Naive thymus-derived CD4-positive, alpha-beta T cell (primary cell): ENCODE measurements around the gene ZNF507. TPM values are rescaled to one million over a fixed set of nuclear protein-coding genes. Genes with fewer than 3 reads are reported as not detected.
A peak's percentile ranks its signal among the peaks of the same experiment; 100 is the strongest.

Experiments
- ATAC-seq: fragments of 150-1000 bp; cut with Tn5 transposase; 2 replicates; pipeline ENCODE4 v1.10.0; 2021; ENCODE audit warnings: mild to moderate bottlenecking, moderate library complexity
- CTCF ChIA-PET: fragments of 350-600 bp; sonication (Branson Sonifier 250); formaldehyde crosslinking; loops from one replicate; lab custom pipeline; 2021; ENCODE audit warnings: antibody characterized with exemption; lab: Charles Lee
- POLR2A ChIA-PET: fragments of 350-600 bp; sonication (Branson Sonifier 250); formaldehyde crosslinking; loops from one replicate; lab custom pipeline; 2021; ENCODE audit warnings: antibody characterized with exemption, inconsistent platforms; lab: Charles Lee
- DNase-seq, 9 donors: peaks; one replicate each; pipeline versions ENCODE4 v3.0.0 to v3.0.0-alpha.2; 2020 to 2022; ENCODE audit warnings: mixed read lengths in 1 of 9
- H3K27ac ChIP-seq: one replicate; pipeline ENCODE4 v1.7.0; 2013; ENCODE audit warnings: mild to moderate bottlenecking, low read depth, low read length, moderate library complexity
- H3K27me3 ChIP-seq, 2 donors: one replicate each; pipeline ENCODE4 v1.7.0; 2013; ENCODE audit warnings: low read length in 2 of 2, mild to moderate bottlenecking in 2 of 2, moderate library complexity in 2 of 2; ENCODE audit not compliant: control insufficient read depth in 2 of 2, insufficient read depth in 2 of 2
- H3K36me3 ChIP-seq, 3 experiments: 1 replicate in 2 of 3; 2 replicates in 1 of 3; pipeline ENCODE4 v1.7.0; 2013; ENCODE audit warnings: low read length in 3 of 3, mild to moderate bottlenecking in 3 of 3, moderate library complexity in 1 of 3; ENCODE audit not compliant: insufficient read depth in 3 of 3, control insufficient read depth in 2 of 3
- H3K4me1 ChIP-seq, 2 donors: one replicate each; pipeline ENCODE4 v1.7.0; 2013; ENCODE audit warnings: low read length in 2 of 2, mild to moderate bottlenecking in 2 of 2, moderate library complexity in 1 of 2; ENCODE audit not compliant: control insufficient read depth in 2 of 2, insufficient read depth in 2 of 2
- H3K4me3 ChIP-seq: 2 replicates; pipeline ENCODE4 v1.7.0; 2013; ENCODE audit warnings: mild to moderate bottlenecking, low read length
- H3K9me3 ChIP-seq, 3 experiments: 1 replicate in 2 of 3; 2 replicates in 1 of 3; pipeline ENCODE4 v1.7.0; 2013; ENCODE audit warnings: low read length in 3 of 3; ENCODE audit not compliant: control insufficient read depth in 2 of 3
- H3K27ac Mint-ChIP-seq, 9 donors: one replicate each; pipeline ENCODE4 v1.8.0; 2020 to 2022; ENCODE audit warnings: mixed read lengths in 9 of 9, mild to moderate bottlenecking in 8 of 9, moderate library complexity in 5 of 9, inconsistent platforms in 2 of 9
- H3K27me3 Mint-ChIP-seq, 5 donors: one replicate each; pipeline ENCODE4 v1.8.0; 2021 to 2022; ENCODE audit warnings: mixed read lengths in 5 of 5, mild to moderate bottlenecking in 1 of 5
- H3K36me3 Mint-ChIP-seq, 5 donors: one replicate each; pipeline ENCODE4 v1.8.0; 2020 to 2022; ENCODE audit warnings: mixed read lengths in 5 of 5, mild to moderate bottlenecking in 3 of 5, inconsistent platforms in 1 of 5
- H3K4me1 Mint-ChIP-seq, 7 donors: one replicate each; pipeline ENCODE4 v1.8.0; 2020 to 2022; ENCODE audit warnings: mixed read lengths in 7 of 7, mild to moderate bottlenecking in 3 of 7, inconsistent platforms in 1 of 7
- H3K4me3 Mint-ChIP-seq, 10 donors: one replicate each; pipeline ENCODE4 v1.8.0; 2020 to 2022; ENCODE audit warnings: mild to moderate bottlenecking in 10 of 10, mixed read lengths in 10 of 10, moderate library complexity in 6 of 10, inconsistent platforms in 2 of 10
- H3K9me3 Mint-ChIP-seq, 11 donors: one replicate each; pipeline ENCODE4 v1.8.0; 2020 to 2022; ENCODE audit warnings: mixed read lengths in 11 of 11, mild to moderate bottlenecking in 4 of 11, inconsistent platforms in 1 of 11, moderate library complexity in 1 of 11
- intact Hi-C, 2 donors: fragments of 100-400 bp; cut with micrococcal nuclease; formaldehyde crosslinking; loops; one replicate each; pipeline ENCODE4 v1.15.1; 2023
- polyA plus RNA-seq, 2 donors: library from polyadenylated mRNA; unstranded; fragments of 300-500 nt; fragmentation: Illumina TruSeq; gene quantifications; one replicate each; pipeline ENCODE4 v1.2.3, GENCODE V29; 2021
- total RNA-seq, 6 experiments: library from RNA in 5 of 6; stranded (reverse) in 5 of 6; gene quantifications; 1 replicate in 5 of 6; 2 replicates in 1 of 6; pipeline ENCODE4 v1.2.3 and lab custom pipeline; 2021 to 2026

ZNF507 gene
- total and polyA plus RNA-seq, 7 experiments from 2014 or later = 11.2 to 46.3 (median 30.1) TPM

DNA sequence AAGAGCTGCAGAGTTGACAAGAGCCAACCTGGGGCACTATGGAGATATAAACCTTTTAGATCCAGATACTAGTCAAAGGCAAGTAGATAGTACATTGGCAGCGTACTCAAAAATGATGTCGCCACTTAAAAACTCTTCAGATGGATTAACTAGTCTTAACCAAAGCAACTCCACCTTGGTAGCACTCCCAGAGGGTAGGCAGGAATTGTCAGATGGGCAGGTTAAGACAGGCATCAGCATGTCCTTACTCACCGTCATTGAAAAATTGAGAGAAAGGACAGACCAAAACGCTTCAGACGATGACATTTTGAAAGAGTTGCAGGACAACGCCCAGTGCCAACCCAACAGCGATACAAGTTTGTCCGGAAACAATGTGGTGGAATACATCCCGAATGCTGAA lies 8.9 kb downstream of the ZNF507 start:
- POLR2A ChIA-PET = no interaction called here
- Mint-ChIP-seq H3K36me3 (peaks cover 23 to 89% (median 60%) of the 10 kb centered on the region in 5 donors), H3K4me3 (peak overlapping the region in 1 of 10 donors; percentile 12), H3K4me1 (peaks cover 24 to 92% (median 74%) of the 10 kb centered on the region in 7 donors), H3K9me3 (peaks cover 0 to 3% (median 0%) of the 10 kb centered on the region in 11 donors), H3K27ac (peak overlapping the region in 1 of 9 donors; percentile 25), H3K27me3 (peaks cover 0 to 3% (median 0%) of the 10 kb centered on the region in 5 donors)
- peaks cover 25 to 76% (median 40%) of the 10 kb centered on the region in 3 experiments for H3K36me3 ChIP-seq
- DNase-seq (no peak), ATAC-seq (no peak)
- no peak overlapping the region for H3K4me3 ChIP-seq
- no peak overlapping the region for H3K27ac ChIP-seq
- no peaks in the 10 kb centered on the region for H3K9me3 ChIP-seq
- intact Hi-C loops = no loop called here
- CTCF ChIA-PET = no interaction called here
- no peaks in the 10 kb centered on the region for H3K27me3 ChIP-seq
- peaks cover 13 to 14% of the 10 kb centered on the region in 2 donors for H3K4me1 ChIP-seq

DNA sequence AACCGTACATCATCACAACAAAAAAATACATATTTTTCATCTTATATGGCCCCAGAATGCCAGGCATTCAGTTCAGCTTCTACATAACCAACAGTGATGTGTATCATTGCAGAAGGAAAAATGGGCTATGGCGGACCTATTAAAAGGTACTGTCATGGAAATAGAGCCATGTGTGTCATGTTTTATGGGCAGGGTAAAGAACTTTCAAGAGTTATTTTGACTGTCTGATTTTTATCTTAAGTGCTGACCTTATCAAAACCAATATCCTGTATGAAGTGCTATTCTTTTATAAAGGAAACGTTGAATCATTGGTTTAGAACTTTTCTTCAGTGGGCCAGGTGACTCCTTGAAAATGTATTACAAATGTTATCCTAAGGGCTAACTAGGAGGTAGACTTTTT lies 9.9 kb downstream of the ZNF507 start:
- intact Hi-C loops = no loop called here
- ChIA-PET CTCF (no interaction called here), POLR2A (interaction anchor here (0.6 to 1.3 kb wide), 3 partner anchors 10 to 721 kb away, joined by 3 read pairs; partner anchors contain the start of gene ZNF507)
- H3K4me3 ChIP-seq = no peak overlapping the region
- H3K36me3 ChIP-seq = peaks cover 30 to 78% (median 40%) of the 10 kb centered on the region in 3 experiments
- no peak for ATAC-seq
- no peaks in the 10 kb centered on the region for H3K27me3 Mint-ChIP-seq
- peaks cover 7 to 8% of the 10 kb centered on the region in 2 donors for H3K4me1 ChIP-seq
- H3K36me3 Mint-ChIP-seq = peaks cover 22 to 85% (median 51%) of the 10 kb centered on the region in 5 donors
- no peaks in the 10 kb centered on the region for H3K9me3 ChIP-seq
- H3K27ac Mint-ChIP-seq = peak overlapping the region in 1 of 9 donors; percentile 19
- no peak for DNase-seq
- no peaks in the 10 kb centered on the region for H3K27me3 ChIP-seq
- no peak overlapping the region for H3K27ac ChIP-seq
- H3K9me3 Mint-ChIP-seq = peaks cover 0 to 3% (median 0%) of the 10 kb centered on the region in 11 donors
- peaks cover 14 to 90% (median 67%) of the 10 kb centered on the region in 7 donors for H3K4me1 Mint-ChIP-seq
- peak overlapping the region in 4 of 10 donors; percentile 21 to 32 (median 26) for H3K4me3 Mint-ChIP-seq

DNA sequence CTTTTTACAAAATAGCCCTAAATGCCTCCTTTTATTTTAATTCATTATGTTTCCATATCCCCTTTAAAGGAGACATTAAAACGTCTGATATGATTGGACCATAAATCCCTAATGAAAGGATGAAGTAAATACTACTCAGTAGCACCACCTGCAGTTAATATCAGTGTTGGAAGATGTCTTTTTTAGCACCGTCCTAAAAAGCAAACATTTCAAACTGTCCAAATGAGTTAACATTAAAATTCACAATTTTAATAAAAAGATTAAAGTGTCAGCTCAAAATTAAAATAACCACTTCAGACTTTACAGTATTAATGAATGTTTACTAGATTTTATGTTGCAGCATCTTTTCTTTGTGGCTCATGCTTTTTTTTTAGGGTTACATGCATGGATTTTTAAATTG lies 12.3 kb downstream of the ZNF507 start:
- H3K27ac ChIP-seq = no peak overlapping the region
- no peaks in the 10 kb centered on the region for H3K4me1 ChIP-seq
- DNase-seq (no peak), ATAC-seq (no peak)
- H3K27me3 Mint-ChIP-seq = no peaks in the 10 kb centered on the region
- H3K27ac Mint-ChIP-seq = peak overlapping the region in 1 of 9 donors; percentile 62
- H3K36me3 ChIP-seq = peaks cover 31 to 86% (median 48%) of the 10 kb centered on the region in 3 experiments
- H3K9me3 Mint-ChIP-seq = peaks cover 0 to 3% (median 0%) of the 10 kb centered on the region in 11 donors
- no peaks in the 10 kb centered on the region for H3K27me3 ChIP-seq
- H3K4me1 Mint-ChIP-seq = peaks cover 10 to 85% (median 63%) of the 10 kb centered on the region in 7 donors
- intact Hi-C loops = no loop called here
- ChIA-PET POLR2A (interaction anchor here (1.0 kb wide), 1 partner anchor 12 kb away, joined by 3 read pairs; the partner anchor contains the start of gene ZNF507), CTCF (interaction anchor here (0.7 to 1.6 kb wide), 3 partner anchors 18 to 420 kb away, joined by 3 to 6 read pairs (median 3); no protein-coding TSS in a partner anchor)
- no peak overlapping the region for H3K4me3 ChIP-seq
- H3K4me3 Mint-ChIP-seq = no peak overlapping the region
- H3K36me3 Mint-ChIP-seq = peaks cover 22 to 80% (median 43%) of the 10 kb centered on the region in 5 donors
- no peaks in the 10 kb centered on the region for H3K9me3 ChIP-seq

DNA sequence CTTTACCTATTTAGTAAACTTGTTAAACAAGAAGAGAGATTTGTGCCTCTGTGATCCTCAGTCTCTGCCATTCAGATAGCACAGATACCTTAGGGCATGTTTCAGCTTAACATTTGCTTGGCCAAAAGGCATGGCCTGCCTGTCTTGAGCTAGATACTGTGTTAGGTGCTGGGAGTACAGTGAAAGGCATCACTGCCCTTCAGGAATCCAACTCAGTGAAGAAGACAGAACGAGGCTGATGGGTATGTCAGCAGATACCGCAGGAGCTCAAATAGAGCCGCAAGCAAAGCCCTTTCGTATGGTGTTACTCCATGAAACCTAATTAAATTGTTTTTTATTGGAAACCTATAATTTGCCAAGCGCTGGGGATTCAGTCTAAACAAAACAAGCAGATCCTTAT lies 12.9 kb downstream of the ZNF507 start:
- Histone ChIP-seq H3K9me3 (no peaks in the 10 kb centered on the region), H3K4me3 (no peak overlapping the region), H3K4me1 (no peaks in the 10 kb centered on the region), H3K27ac (no peak overlapping the region), H3K36me3 (peaks cover 33 to 86% (median 48%) of the 10 kb centered on the region in 3 experiments), H3K27me3 (no peaks in the 10 kb centered on the region)
- intact Hi-C loops = no loop called here
- ChIA-PET POLR2A (interaction anchor here (1.0 kb wide), 1 partner anchor 12 kb away, joined by 3 read pairs; the partner anchor contains the start of gene ZNF507), CTCF (interaction anchor here (0.8 kb wide), 1 partner anchor 242 kb away, joined by 3 read pairs; no protein-coding TSS in a partner anchor)
- DNase-seq (no peak), ATAC-seq (no peak)
- Mint-ChIP-seq H3K4me1 (peaks cover 14 to 84% (median 63%) of the 10 kb centered on the region in 7 donors), H3K27ac (no peak overlapping the region), H3K4me3 (no peak overlapping the region), H3K36me3 (peaks cover 22 to 79% (median 41%) of the 10 kb centered on the region in 5 donors), H3K9me3 (peaks cover 0 to 3% (median 0%) of the 10 kb centered on the region in 11 donors), H3K27me3 (no peaks in the 10 kb centered on the region)

DNA sequence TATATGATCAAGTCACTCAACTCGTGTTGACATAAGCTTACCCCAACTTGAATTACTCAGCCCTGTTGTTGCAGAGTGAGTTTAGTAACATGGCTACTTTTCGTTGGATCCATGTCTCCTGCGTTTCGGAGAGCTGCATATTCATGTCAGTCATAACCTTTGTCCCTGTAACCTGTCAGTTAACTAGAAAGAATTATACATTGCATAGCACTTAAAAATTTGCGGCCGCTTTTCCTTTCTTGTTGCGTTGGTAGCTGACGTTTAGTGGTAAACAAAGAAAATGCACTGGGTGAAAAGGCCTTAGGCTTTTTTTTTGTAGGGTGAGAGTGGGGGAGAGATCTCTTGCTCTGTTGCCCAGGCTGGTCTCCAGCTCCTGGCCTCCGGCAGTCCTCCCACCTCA lies 14.2 kb downstream of the ZNF507 start:
- H3K4me3 ChIP-seq = no peak overlapping the region
- intact Hi-C loops = no loop called here
- peaks cover 10 to 85% (median 63%) of the 10 kb centered on the region in 7 donors for H3K4me1 Mint-ChIP-seq
- peak overlapping the region in 1 of 10 donors; percentile 13 for H3K4me3 Mint-ChIP-seq
- no peak overlapping the region for H3K27ac Mint-ChIP-seq
- H3K36me3 Mint-ChIP-seq = peaks cover 15 to 79% (median 36%) of the 10 kb centered on the region in 5 donors
- no peaks in the 10 kb centered on the region for H3K27me3 ChIP-seq
- ATAC-seq = no peak
- H3K4me1 ChIP-seq = no peaks in the 10 kb centered on the region
- POLR2A ChIA-PET = no interaction called here
- DNase-seq = no peak
- no peaks in the 10 kb centered on the region for H3K9me3 ChIP-seq
- no peaks in the 10 kb centered on the region for H3K9me3 Mint-ChIP-seq
- peaks cover 21 to 82% (median 47%) of the 10 kb centered on the region in 3 experiments for H3K36me3 ChIP-seq
- CTCF ChIA-PET = interaction anchor here (0.6 kb wide), 1 partner anchor 283 kb away, joined by 3 read pairs; no protein-coding TSS in a partner anchor
- H3K27ac ChIP-seq = no peak overlapping the region
- no peaks in the 10 kb centered on the region for H3K27me3 Mint-ChIP-seq

DNA sequence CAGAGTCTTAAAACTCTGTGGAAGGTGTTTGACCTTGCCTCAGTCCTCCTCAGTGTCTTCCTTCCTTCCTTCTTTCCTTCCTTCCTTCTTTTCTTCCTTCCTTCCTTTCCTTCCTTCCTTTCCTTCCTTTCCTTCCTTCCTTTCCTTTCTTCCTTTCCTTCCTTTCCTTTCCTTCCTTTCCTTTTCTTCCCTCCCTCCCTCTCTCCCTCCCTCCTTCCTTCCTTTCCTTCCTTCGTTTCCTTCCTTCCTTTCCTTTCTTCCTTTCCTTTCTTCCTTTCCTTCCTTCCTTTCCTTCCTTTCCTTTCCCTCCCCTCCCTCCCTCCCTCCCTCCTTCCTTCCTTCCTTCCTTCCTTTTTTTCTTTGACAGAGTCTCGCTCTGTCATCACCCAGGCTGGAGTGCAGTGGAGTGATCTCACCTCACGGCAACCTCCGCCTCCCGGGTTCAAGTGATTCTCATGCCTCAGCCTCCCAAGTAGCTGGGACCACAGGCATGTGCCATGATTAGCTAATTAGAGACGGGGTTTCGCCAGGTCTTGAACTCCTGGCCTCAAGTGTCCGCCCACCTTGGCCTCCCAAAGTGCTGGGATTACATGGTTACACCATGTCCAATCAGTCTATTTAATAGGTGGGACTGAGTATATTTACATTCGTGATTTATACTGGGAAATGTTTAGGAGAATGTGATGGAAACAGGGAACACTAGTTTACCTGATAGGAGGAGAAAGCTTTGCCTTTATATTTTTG lies 16.3 kb downstream of the ZNF507 start:
- peaks cover 7 to 88% (median 64%) of the 10 kb centered on the region in 7 donors for H3K4me1 Mint-ChIP-seq
- H3K9me3 Mint-ChIP-seq = no peaks in the 10 kb centered on the region
- Histone ChIP-seq H3K27ac (no peak overlapping the region), H3K27me3 (no peaks in the 10 kb centered on the region), H3K4me1 (no peaks in the 10 kb centered on the region), H3K4me3 (no peak overlapping the region), H3K36me3 (peaks cover 21 to 71% (median 39%) of the 10 kb centered on the region in 3 experiments), H3K9me3 (no peaks in the 10 kb centered on the region)
- H3K27ac Mint-ChIP-seq = no peak overlapping the region
- intact Hi-C loops = loop anchor here in 1 of 2 donors (5.0 kb wide), 1 partner anchor 41 kb away; no protein-coding TSS in a partner anchor
- ChIA-PET POLR2A (no interaction called here), CTCF (no interaction called here)
- peaks cover 21 to 79% (median 40%) of the 10 kb centered on the region in 5 donors for H3K36me3 Mint-ChIP-seq
- H3K4me3 Mint-ChIP-seq = no peak overlapping the region
- DNase-seq (no peak), ATAC-seq (no peak)
- H3K27me3 Mint-ChIP-seq = no peaks in the 10 kb centered on the region
